Sigmoid colon (tissue), 4 donors: ENCODE measurements around the gene FLT1.

Source experiments
- CTCF ChIP-seq, 4 experiments: fragments of 450-650 bp in 3 of 4; fragments of 200-600 bp in 1 of 4; IDR thresholded peaks; one replicate each; pipeline ENCODE4 v1.5.1; 2016 to 2019; ENCODE audit warnings: antibody characterized with exemption in 4 of 4, mild to moderate bottlenecking in 3 of 4, moderate library complexity in 2 of 4
- EP300 ChIP-seq, 4 donors: sonication (generic); formaldehyde crosslinking; IDR thresholded peaks; one replicate each; pipeline ENCODE4 v1.6.1; 2017; ENCODE audit warnings: antibody characterized with exemption in 4 of 4
- POLR2A ChIP-seq, 2 donors: fragments of 450-650 bp; IDR thresholded peaks; one replicate each; pipeline ENCODE4 v1.6.1; 2016; ENCODE audit warnings: antibody characterized with exemption in 2 of 2, mild to moderate bottlenecking in 2 of 2, moderate library complexity in 2 of 2

- no peak for TF ChIP-seq CTCF (IDR thresholded peaks at IDR 0.05)
- no peak for TF ChIP-seq POLR2A (IDR thresholded peaks at IDR 0.05)
- no peak for TF ChIP-seq EP300 (IDR thresholded peaks at IDR 0.05)
These were observed 33.5 kb upstream of the FLT1 start for GRCh38 chr13:28528388-28528787.
